HepG2 (cell line): Measurements from ENCODE around the gene VSIG8. TPM values are rescaled to one million over a fixed set of nuclear protein-coding genes. Genes with fewer than 3 reads are reported as not detected.

ENCODE experiments used
- ATAC-seq: fragments of 200-7000 bp; cut with Tn5 transposase; 3 replicates; pipeline ENCODE4 v1.9.1; 2020; ENCODE audit warnings: mild to moderate bottlenecking, moderate library complexity
- BruUV-seq: library from RNA; stranded (reverse); fragments of 400-500 nt; replicated peaks from 2 replicates; lab custom pipeline; 2021; lab: Mats Ljungman, UMichigan
- CTCF ChIA-PET: fragments of 300-600 bp; formaldehyde crosslinking; extraction: SDS; loops from one replicate; lab custom pipeline; 2021; ENCODE audit warnings: low total read pairs, inconsistent platforms, low intra/inter-chr PET ratio; lab: Yijun Ruan, JAX
- POLR2A ChIA-PET: fragments of 350-600 bp; sonication (Branson Sonifier 250); formaldehyde crosslinking; loops from one replicate; lab custom pipeline; 2020; ENCODE audit warnings: antibody characterized with exemption, inconsistent platforms; lab: Yijun Ruan, JAX
- DNase-seq: peaks from one replicate; pipeline ENCODE4 v3.0.0-alpha.2; 2015; ENCODE audit warnings: low spot score
- FAIRE-seq: peaks from 3 replicates; lab custom pipeline; 2011; peaks lifted over from hg19 to GRCh38; lab: Jason Lieb, UNC
- H2AFZ ChIP-seq: one replicate; pipeline ENCODE4 v1.6.1; 2011; ENCODE audit warnings: low read length, inconsistent platforms
- H3K27ac ChIP-seq: fragments of 300-600 bp; 3 replicates; pipeline ENCODE4 v1.8.0; 2011; ENCODE audit warnings: mixed run types, mild to moderate bottlenecking, mixed read lengths, low read length, inconsistent platforms; ENCODE audit not compliant: insufficient read depth; ENCODE audit errors: extremely low read length
- H3K27me3 ChIP-seq, 2 experiments: fragments of 200-600 bp in 1 of 2; 2 replicates in 1 of 2; 3 replicates in 1 of 2; pipeline versions ENCODE4 v1.6.0 to v1.8.0; 2011; ENCODE audit warnings: low read length in 2 of 2, mild to moderate bottlenecking in 2 of 2, moderate library complexity in 2 of 2, inconsistent platforms in 1 of 2; ENCODE audit not compliant: insufficient read depth in 2 of 2, control insufficient read depth in 1 of 2
- H3K36me3 ChIP-seq, 2 experiments: fragments of 200-600 bp in 1 of 2; replicated peaks in 1 of 2; 2 replicates in 1 of 2; 3 replicates in 1 of 2; pipeline versions ENCODE4 v1.5.1 to v1.8.0; 2011; ENCODE audit warnings: low read length in 2 of 2, inconsistent platforms in 1 of 2; ENCODE audit not compliant: insufficient read depth in 2 of 2, control insufficient read depth in 1 of 2
- H3K4me1 ChIP-seq: 2 replicates; pipeline ENCODE4 v1.5.1; 2012; ENCODE audit warnings: low read length, inconsistent platforms; ENCODE audit not compliant: insufficient read depth
- H3K4me2 ChIP-seq: 2 replicates; pipeline ENCODE4 v1.6.0; 2011; ENCODE audit warnings: low read depth, low read length, inconsistent platforms
- H3K4me3 ChIP-seq, 3 experiments: fragments of 200-600 bp in 1 of 3; sonication (generic), shearing (Covaris generic) in 1 of 3; replicated peaks in 1 of 3; 2 replicates each; pipeline ENCODE4 v1.5.1; 2011 to 2016; ENCODE audit warnings: low read length in 3 of 3, inconsistent platforms in 2 of 3, low read depth in 2 of 3, mild to moderate bottlenecking in 2 of 3, control low read depth in 1 of 3, mixed read lengths in 1 of 3; ENCODE audit not compliant: insufficient read depth in 1 of 3
- H3K79me2 ChIP-seq: one replicate; pipeline ENCODE4 v1.6.1; 2011; ENCODE audit warnings: low read length, inconsistent platforms; ENCODE audit not compliant: insufficient read depth
- H3K9ac ChIP-seq: 2 replicates; pipeline ENCODE4 v1.6.0; 2011; ENCODE audit warnings: mild to moderate bottlenecking, low read depth, low read length, inconsistent platforms; ENCODE audit not compliant: insufficient read depth
- H3K9me3 ChIP-seq: 2 replicates; pipeline ENCODE4 v1.5.1; 2012; ENCODE audit warnings: mild to moderate bottlenecking, low read length
- H4K20me1 ChIP-seq: 2 replicates; pipeline ENCODE4 v1.6.0; 2011; ENCODE audit warnings: inconsistent platforms, mild to moderate bottlenecking, low read length, moderate library complexity; ENCODE audit not compliant: insufficient read depth
- AFF4 ChIP-seq: sonication (generic); formaldehyde crosslinking; IDR thresholded peaks from 2 replicates; pipeline ENCODE4 v1.4.0; 2020; ENCODE audit warnings: missing genetic modification reagents
- DMTF1 ChIP-seq: sonication (generic); formaldehyde crosslinking; IDR thresholded peaks from 2 replicates; pipeline ENCODE4 v1.4.0; 2020; ENCODE audit warnings: mild to moderate bottlenecking, missing genetic modification reagents
- GATAD1 ChIP-seq: IDR thresholded peaks from 2 replicates; pipeline ENCODE4 v1.6.1; 2016; ENCODE audit warnings: missing genetic modification reagents, missing compliant biosample characterization
- HCFC1 ChIP-seq: fragments of 150-350 bp; IDR thresholded peaks from 2 replicates; pipeline ENCODE4 v1.6.1; 2014; ENCODE audit warnings: low read depth, low read length
- HES4 ChIP-seq: sonication (generic); formaldehyde crosslinking; IDR thresholded peaks from 2 replicates; pipeline ENCODE4 v1.9.0; 2021; ENCODE audit warnings: mild to moderate bottlenecking, missing genetic modification reagents, borderline replicate concordance
- HNRNPL ChIP-seq: fragments of 200-400 bp; formaldehyde crosslinking; IDR thresholded peaks from 2 replicates; pipeline ENCODE4 v1.6.1; 2017; ENCODE audit warnings: mild to moderate bottlenecking, low read depth, low read length
- MAF1 ChIP-seq: sonication (generic); formaldehyde crosslinking; IDR thresholded peaks from 2 replicates; pipeline ENCODE4 v1.5.0; 2020; ENCODE audit warnings: missing genetic modification reagents, borderline replicate concordance
- SMYD3 ChIP-seq: sonication (generic); formaldehyde crosslinking; IDR thresholded peaks from 2 replicates; pipeline ENCODE4 v1.8.1; 2023; ENCODE audit warnings: mild to moderate bottlenecking, missing genetic modification reagents
- ZNF501 ChIP-seq: sonication (generic); formaldehyde crosslinking; IDR thresholded peaks from 2 replicates; pipeline ENCODE4 v1.5.1; 2020; ENCODE audit warnings: mild to moderate bottlenecking, moderate library complexity, missing genetic modification reagents
- ZSCAN25 ChIP-seq: sonication (generic); formaldehyde crosslinking; IDR thresholded peaks from 2 replicates; pipeline ENCODE4 v1.8.0; 2022; ENCODE audit warnings: mild to moderate bottlenecking, missing genetic modification reagents
- WGBS: methylation state at CpG from one replicate; pipeline ENCODE4 v1.1.6; 2017; ENCODE audit warnings: low lambda C conversion rate; 5-methylcytosine and 5-hydroxymethylcytosine counted together
- in situ Hi-C: cut with HindIII; loops from 2 replicates; pipeline ENCODE4 v1.10.0; 2017; ENCODE audit warnings: low pct_unique_long_range_greater_than_20kb; ENCODE audit not compliant: extremely low pct_ligation_motif_present
- intact Hi-C: fragments of 100-400 bp; cut with micrococcal nuclease; formaldehyde crosslinking; loops from one replicate; pipeline ENCODE4 v1.10.0; 2022; ENCODE audit not compliant: unreplicated experiment
- polyA plus RNA-seq, 8 experiments: library from polyadenylated mRNA; depleted of rRNA in 3 of 8; stranded (reverse) in 7 of 8; unstranded in 1 of 8; fragments of >200 nt; fragmentation: Illumina TruSeq in 4 of 8; extraction: Trizol in 4 of 8; gene quantifications; 2 replicates each; pipeline versions ENCODE4 v1.2.1 to v1.2.3, GENCODE V29; 2011 to 2016; ENCODE audit warnings: low read depth in 4 of 8, missing spikeins in 1 of 8, mixed read lengths in 1 of 8; ENCODE audit not compliant: insufficient read depth in 1 of 8
- total RNA-seq, 5 experiments: library from RNA; depleted of rRNA; stranded (reverse); fragments of >200 nt; fragmentation: Illumina TruSeq; extraction: Trizol; gene quantifications; 2 replicates each; pipeline ENCODE4 v1.2.3, GENCODE V29; 2016; ENCODE audit warnings: low read depth in 1 of 5
- TF ChIP-seq, protein P1 (sequence below): sonication (generic); formaldehyde crosslinking; IDR thresholded peaks from 2 replicates; pipeline ENCODE4 v1.4.0; 2020; ENCODE audit warnings: low read depth, missing genetic modification reagents

Gene VSIG8
- total and polyA plus RNA-seq, 2 of the 13 experiments (the other 11 are each of a cell fraction or from before 2014, with no cell fraction given) = not detected

- TF ChIP-seq, protein P1, sequence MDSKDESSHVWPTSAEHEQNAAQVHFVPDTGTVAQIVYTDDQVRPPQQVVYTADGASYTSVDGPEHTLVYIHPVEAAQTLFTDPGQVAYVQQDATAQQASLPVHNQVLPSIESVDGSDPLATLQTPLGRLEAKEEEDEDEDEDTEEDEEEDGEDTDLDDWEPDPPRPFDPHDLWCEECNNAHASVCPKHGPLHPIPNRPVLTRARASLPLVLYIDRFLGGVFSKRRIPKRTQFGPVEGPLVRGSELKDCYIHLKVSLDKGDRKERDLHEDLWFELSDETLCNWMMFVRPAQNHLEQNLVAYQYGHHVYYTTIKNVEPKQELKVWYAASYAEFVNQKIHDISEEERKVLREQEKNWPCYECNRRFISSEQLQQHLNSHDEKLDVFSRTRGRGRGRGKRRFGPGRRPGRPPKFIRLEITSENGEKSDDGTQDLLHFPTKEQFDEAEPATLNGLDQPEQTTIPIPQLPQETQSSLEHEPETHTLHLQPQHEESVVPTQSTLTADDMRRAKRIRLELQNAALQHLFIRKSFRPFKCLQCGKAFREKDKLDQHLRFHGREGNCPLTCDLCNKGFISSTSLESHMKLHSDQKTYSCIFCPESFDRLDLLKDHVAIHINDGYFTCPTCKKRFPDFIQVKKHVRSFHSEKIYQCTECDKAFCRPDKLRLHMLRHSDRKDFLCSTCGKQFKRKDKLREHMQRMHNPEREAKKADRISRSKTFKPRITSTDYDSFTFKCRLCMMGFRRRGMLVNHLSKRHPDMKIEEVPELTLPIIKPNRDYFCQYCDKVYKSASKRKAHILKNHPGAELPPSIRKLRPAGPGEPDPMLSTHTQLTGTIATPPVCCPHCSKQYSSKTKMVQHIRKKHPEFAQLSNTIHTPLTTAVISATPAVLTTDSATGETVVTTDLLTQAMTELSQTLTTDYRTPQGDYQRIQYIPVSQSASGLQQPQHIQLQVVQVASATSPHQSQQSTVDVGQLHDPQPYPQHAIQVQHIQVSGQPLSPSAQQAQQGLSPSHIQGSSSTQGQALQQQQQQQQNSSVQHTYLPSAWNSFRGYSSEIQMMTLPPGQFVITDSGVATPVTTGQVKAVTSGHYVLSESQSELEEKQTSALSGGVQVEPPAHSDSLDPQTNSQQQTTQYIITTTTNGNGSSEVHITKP = no peak
- TF ChIP-seq MAF1 (CRISPR knock-in tag) = no peak
- TF ChIP-seq HNRNPL = peak; percentile 81
- TF ChIP-seq HES4 (CRISPR knock-in tag) = no peak
- TF ChIP-seq ZSCAN25 = no peak
- TF ChIP-seq GATAD1 = no peak
These were observed 29.1 kb upstream of the VSIG8 start (continued) for GRCh38 chr1:159891275-159892157.

DNA sequence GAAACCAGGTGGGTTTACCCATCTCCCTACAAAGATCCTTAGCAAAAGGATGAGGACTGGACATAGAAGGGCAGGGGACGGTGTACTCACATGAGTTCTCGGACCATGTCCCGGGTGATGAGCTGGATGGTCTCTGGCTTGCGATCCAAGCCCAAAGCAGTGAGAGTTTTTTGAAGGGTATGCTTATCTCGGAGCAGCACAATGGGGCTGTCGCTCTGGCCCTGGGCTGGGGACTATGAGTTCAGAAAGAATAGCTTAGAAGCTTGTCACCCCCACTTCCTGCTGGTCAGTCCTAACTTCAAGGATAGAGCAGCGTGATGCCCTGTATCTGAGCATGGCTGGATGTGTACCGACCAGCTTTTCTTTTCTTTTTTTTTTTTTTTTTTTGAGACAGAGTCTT lies 27.9 kb upstream of the VSIG8 start:
- Histone ChIP-seq H3K27ac (no peak overlapping the region), H3K9ac (no peak overlapping the region), H3K27me3 (peaks cover 0 to 3% of the 10 kb centered on the region in 2 experiments; a peak in 1 of 5 replicates), H3K4me3 (no peak overlapping the region), H3K36me3 (no peaks in the 10 kb centered on the region), H4K20me1 (no peaks in the 10 kb centered on the region), H3K4me1 (no peaks in the 10 kb centered on the region), H3K9me3 (no peaks in the 10 kb centered on the region), H3K79me2 (no peaks in the 10 kb centered on the region), H2AFZ (no peak overlapping the region), H3K4me2 (no peak overlapping the region)
- DNase-seq = no peak
- no TSS peak for BruUV-seq
- in situ Hi-C loops (loop anchor here (5.0 kb wide), 1 partner anchor 93 kb away; no protein-coding TSS in a partner anchor), intact Hi-C loops (no loop called here)
- 64% methylated on average over 6 of the region's 8 CpGs for WGBS
- ATAC-seq = no peak
- FAIRE-seq = no peak
- ChIA-PET POLR2A (no interaction called here), CTCF (interaction anchor here (2.0 kb wide), 1 partner anchor 92 kb away, joined by 28 read pairs; no protein-coding TSS in a partner anchor)
- no peak for TF ChIP-seq SMYD3
- TF ChIP-seq AFF4 (CRISPR knock-in tag) = no peak
- TF ChIP-seq HCFC1 = no peak
- no peak for TF ChIP-seq ZNF501 (CRISPR knock-in tag)
- no peak for TF ChIP-seq DMTF1 (CRISPR knock-in tag)
